ENCODE measurements around the gene TLE4. TPM values are rescaled to one million over a fixed set of nuclear protein-coding genes. Genes with fewer than 3 reads are reported as not detected.

TLE4 gene
- total and polyA plus RNA-seq, 2 of the 4 experiments (the other 2 are of a cell fraction), result 68.0 to 78.1 TPM

DNA sequence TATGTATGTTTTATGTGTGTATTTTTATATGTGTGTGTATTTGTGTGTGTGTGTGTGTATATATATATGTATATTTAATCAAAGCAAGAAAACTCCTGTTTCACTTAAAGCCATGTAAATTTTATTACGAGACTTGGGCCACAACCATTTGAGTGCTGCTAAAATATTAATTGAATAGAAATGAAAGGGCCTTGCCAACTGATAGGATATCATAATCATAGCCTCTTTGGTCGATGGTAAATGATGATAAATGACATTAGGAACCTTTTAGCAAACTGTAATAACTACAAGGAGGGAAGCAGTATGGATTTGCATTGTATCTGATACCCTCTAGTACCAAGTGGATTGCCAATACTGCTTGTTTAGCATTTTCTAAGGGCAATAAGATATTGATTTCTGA, 7.9 kb downstream of the TLE4 start (continued):
- no peak for TF ChIP-seq CHD1 (IDR thresholded peaks at IDR 0.05; ENCODE audit: low read depth, low read length)
- TF ChIP-seq RFX5 (IDR thresholded peaks at IDR 0.05; ENCODE audit: low read depth, low read length), result no peak
- TF ChIP-seq NFE2L2 (IDR thresholded peaks at IDR 0.05; ENCODE audit: low read depth, low read length), result no peak
- no peak for TF ChIP-seq SMC3 (IDR thresholded peaks at IDR 0.05; ENCODE audit: low read depth, low read length)
- no peak for TF ChIP-seq POLR2A (IDR thresholded peaks at IDR 0.05; ENCODE audit: low read depth, low read length)
- TF ChIP-seq MAFK (IDR thresholded peaks at IDR 0.05; ENCODE audit: low read depth, low read length), result no peak

DNA sequence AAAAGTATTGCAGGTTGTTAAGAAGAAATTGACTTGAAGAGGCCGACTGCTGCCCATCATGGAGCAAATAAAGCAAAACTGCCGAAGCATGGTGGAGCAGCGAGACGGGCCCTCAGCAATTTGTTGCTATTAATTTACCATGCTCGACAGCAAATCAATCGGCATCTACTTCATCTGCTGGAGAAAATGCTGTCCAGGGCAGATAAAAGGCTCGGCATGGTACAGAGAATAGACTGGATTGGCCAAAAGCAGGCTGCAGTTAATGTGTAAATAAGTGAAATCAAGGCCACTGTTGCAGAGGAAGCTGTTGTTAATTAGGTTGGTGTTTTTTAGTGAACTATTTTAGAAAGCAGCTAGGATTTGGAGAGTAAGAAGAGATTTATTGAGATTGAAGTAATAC, 8.3 kb downstream of the TLE4 start:
- CTCF ChIA-PET, result interaction anchor here (0.7 kb wide), 1 partner anchor 216 kb away, joined by 4 read pairs; no protein-coding TSS in a partner anchor
- TF ChIP-seq RAD21 (IDR thresholded peaks at IDR 0.05; ENCODE audit: low read length), result no peak
- TF ChIP-seq NFE2L2 (IDR thresholded peaks at IDR 0.05; ENCODE audit: low read depth, low read length), result no peak
- H3K4me2 ChIP-seq (ENCODE audit: low read depth, low read length), result no peak overlapping the region
- H3K4me1 ChIP-seq (ENCODE audit: control insufficient read depth, insufficient read depth, low read length), result peaks cover 13% of the 10 kb centered on the region
- peaks cover 3% of the 10 kb centered on the region for H3K36me3 ChIP-seq (ENCODE audit: control insufficient read depth, insufficient read depth, low read length)
- H3K4me3 ChIP-seq (ENCODE audit: insufficient read depth, low read depth, low read length), result no peak overlapping the region
- in situ Hi-C loops (cut with MboI; ENCODE audit: low sequenced_read_pairs) (no loop called here), intact Hi-C loops (cut with micrococcal nuclease) (no loop called here), dilution Hi-C loops (cut with HindIII; ENCODE audit: low sequenced_read_pairs, unreplicated experiment) (no loop called here)
- H4K20me1 ChIP-seq (ENCODE audit: insufficient read depth, low read length), result peaks cover 23% of the 10 kb centered on the region; the same call in 1 of the 2 replicates
- 100% methylated on average over 5 of the region's 7 CpGs; no CpG with 5 or more reads in 1 of the 2 experiments for WGBS, 2 experiments (ENCODE audit: extremely low coverage in 2 of 2, insufficient read length in 1 of 2)
- H2BK20ac ChIP-seq (ENCODE audit: low read depth, low read length), result no peak overlapping the region
- peaks cover 30 to 67% of the 10 kb centered on the region in 2 experiments for H3K79me1 ChIP-seq (ENCODE audit: low read depth in 1 of 2, low read length in 2 of 2)
- H3K14ac ChIP-seq (replicated peaks; ENCODE audit: low read depth, low read length), result no peak overlapping the region; the same call in 1 of the 2 replicates
- no peak overlapping the region for H3K56ac ChIP-seq (ENCODE audit: extremely low read depth, insufficient read depth, low read length)
- DNase-seq, result no peak
- H3K23ac ChIP-seq (ENCODE audit: low read depth, low read length), result no peak overlapping the region
- no peak overlapping the region for H3K27ac ChIP-seq (ENCODE audit: insufficient read depth, low read length)
- H3K4ac ChIP-seq (ENCODE audit: low read depth, low read length), result no peak overlapping the region
- H3K9me1 ChIP-seq (ENCODE audit: insufficient read depth, low read length), result peaks cover 10% of the 10 kb centered on the region
- H4K8ac ChIP-seq (ENCODE audit: low read depth in 2 of 2, low read length in 2 of 2), result no peak overlapping the region
- no peak overlapping the region for H4K5ac ChIP-seq (ENCODE audit: low read depth, low read length)
- H3K9me3 ChIP-seq (ENCODE audit: control insufficient read depth, insufficient read depth, low read length), result no peaks in the 10 kb centered on the region
- H3K9ac ChIP-seq (ENCODE audit: low read depth, low read length), result no peak overlapping the region
- H3K18ac ChIP-seq (ENCODE audit: low read depth, low read length), result no peak overlapping the region
- H2BK5ac ChIP-seq (ENCODE audit: low read depth, low read length, poor library complexity, severe bottlenecking), result no peak overlapping the region
- no peak overlapping the region for H2BK15ac ChIP-seq (ENCODE audit: low read depth, low read length)
- no TSS peak for BruUV-seq (replicated peaks)
- H2AK9ac ChIP-seq (replicated peaks; ENCODE audit: low read depth, low read length, poor library complexity), result no peak overlapping the region
- H2AFZ ChIP-seq (replicated peaks; ENCODE audit: low read length, poor library complexity), result no peak overlapping the region
- no peak overlapping the region for H2BK120ac ChIP-seq (ENCODE audit: low read depth, low read length)
- H4K91ac ChIP-seq (ENCODE audit: insufficient read depth, low read depth, low read length), result no peak overlapping the region
- ATAC-seq (ENCODE audit: low read depth), result no peak
- POLR2A ChIA-PET (ENCODE audit: unreplicated experiment), result no interaction called here
- no peaks in the 10 kb centered on the region for H3K27me3 ChIP-seq (ENCODE audit: control insufficient read depth, insufficient read depth, low read length)
- no peak overlapping the region for H2AK5ac ChIP-seq (ENCODE audit: low read depth, low read length)

All from IMR-90 (cell line).